HL-60/S4 (cell line): ENCODE measurements around the gene IL1R2.

Source experiments
- in situ Hi-C: fragments of 300-500 bp; cut with MboI; formaldehyde crosslinking; loops from 2 replicates; pipeline ENCODE4 v1.14.3; 2022; ENCODE audit warnings: low sequenced_read_pairs

Gene IL1R2

DNA sequence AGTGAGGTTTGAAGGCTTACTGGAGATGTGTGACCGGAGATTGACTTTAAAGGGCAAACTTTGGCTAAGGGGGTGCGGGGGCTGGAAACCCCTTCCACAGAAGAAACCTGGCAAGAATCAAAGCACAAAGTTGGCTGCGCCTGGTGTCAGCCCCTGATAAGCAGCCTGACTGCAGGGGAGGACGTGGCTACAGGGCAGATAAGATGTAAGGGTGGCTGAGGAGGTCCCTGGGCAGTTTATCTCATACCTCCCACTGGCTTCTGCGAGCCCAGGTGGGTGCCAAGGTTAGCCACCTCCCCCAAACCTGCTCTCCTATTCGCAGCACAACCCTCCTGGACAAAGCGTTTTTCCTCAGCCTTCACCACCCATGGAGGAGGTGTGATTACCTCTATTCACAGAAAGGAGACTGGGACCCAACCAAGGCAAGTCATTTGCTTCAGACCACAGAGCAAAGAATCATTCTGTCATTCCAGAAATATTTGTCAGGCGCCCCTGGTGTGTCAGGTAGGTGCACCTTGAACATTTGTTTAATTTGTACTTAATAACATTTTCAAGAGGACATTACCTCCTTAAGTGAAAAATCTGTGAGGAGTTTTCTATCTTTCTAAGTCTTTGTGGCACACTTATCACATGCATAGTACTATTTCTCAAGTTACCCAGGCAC lies 77.7 kb downstream of the IL1R2 start:
- in situ Hi-C loops: no loop called here

DNA sequence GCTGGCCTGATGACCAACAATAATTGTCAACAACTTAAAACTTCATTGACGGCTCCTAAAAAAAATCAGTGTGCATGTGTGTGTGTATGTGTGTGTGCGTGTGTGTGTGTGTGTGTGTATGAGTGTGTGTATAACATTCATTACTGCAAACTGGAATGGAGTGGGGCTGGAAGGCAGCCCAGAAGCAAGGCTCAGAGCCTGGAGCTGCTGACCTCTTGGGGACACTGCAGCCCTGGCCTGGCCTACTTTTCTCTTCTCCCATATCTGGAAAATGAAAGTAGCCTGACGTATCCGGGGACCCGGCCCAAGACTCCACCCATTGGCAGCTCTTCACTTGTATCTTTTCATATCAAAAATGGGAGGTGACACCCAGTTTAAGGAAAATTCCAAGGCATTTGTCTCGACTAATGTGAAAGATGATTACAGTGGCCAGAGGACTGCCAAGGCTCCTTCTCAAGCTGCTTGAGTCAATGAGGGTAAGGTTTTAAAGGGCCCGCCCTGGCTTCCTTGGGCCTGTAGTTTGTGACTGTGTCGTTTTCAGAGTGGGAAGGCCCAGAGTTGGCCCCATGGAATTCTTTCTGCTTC lies 78.4 kb downstream of the IL1R2 start:
- in situ Hi-C loops: no loop called here

DNA sequence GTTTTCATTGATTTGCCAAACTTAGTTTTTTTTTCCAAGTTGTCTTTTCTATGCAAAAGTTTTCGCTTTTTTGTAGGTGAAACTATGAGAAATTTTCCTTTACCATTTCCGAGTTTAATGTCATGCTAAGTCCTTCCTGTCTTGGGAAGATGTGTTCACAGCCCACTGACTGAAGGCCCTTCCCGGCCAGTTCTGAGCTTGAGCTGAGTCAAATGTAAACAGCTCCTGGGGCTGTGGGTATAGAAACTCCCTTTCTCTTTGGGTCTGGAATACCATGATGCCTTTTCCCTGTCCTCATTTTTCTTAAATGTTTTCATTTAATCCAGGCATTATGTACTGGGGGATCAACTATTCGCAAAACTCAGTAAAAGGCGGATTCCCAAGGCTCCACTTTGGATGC lies 81.0 kb downstream of the IL1R2 start:
- in situ Hi-C loops: no loop called here

DNA sequence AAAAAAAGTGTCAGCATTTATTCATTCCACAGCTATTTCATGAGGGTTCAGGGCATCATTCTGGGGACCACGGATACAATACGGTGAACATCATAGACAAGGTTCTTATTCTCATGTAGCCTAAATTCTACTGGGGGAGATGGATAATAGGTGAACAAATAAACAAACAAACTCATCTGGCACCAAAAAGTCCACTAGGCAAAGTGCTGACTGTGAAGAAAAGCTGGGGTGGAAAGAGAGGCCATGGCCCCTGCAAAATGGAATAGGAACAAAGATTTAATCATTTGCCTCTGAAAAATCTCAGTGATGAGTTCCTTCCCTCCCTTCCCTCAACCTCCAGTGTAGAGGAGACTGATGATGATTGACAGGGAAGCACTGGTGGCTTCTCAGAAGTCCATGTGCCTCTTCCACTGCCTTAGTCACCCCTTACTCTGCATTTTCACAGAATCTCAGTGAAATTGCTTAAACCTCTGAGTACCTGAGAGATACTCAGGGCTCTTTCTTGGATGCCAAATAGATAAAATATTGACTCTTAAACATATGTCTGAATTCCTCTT lies 81.5 kb downstream of the IL1R2 start:
- in situ Hi-C loops: no loop called here

DNA sequence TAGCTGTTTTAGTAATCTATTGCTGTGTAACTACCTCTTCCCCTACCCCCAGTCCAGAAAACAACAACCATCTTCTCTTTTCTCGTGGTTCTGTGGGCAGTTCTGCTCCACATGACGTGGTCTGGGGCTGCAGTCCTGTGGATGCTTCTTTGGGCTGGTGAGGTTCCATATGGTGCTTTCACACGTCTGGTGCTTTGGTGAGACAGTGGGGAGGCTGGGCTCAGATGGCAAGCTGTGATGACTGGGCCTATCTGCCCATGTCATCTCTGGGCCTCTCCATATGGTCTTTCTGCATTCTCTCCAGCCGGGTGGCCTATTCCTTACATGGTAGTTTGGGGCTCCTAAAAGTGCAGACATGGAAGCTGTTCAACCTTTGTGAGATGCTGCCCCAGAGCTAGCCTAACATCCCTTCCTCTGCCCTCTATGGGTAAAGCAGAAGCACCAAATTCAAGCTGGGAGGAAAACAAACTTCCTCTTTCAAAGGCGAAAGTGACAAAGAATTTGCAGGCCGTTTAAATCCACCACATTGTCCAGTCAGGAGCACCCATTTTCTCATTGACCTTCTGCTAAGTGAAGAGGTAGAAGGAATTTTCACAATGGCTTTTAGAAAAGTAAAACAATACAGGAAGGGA lies 82.5 kb downstream of the IL1R2 start:
- in situ Hi-C loops: no loop called here

DNA sequence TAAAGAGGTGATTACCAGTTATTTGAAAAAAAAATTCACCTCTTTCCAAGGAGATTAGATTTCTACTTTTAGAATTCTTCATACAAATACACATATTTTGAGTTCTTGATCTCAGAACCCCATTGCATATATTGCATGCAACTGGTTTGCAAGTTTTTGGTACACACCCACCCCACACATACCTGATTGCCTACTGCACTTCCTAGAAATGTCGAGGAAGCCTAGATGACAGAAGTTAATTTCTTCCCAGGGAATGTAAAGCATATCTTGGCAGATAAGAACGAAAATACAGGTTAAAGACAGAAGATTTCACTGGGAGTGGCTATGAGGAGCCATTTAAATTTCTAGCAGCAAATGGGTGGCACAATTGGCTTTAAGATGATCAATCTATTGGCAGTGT lies 83.7 kb downstream of the IL1R2 start:
- in situ Hi-C loops: no loop called here

DNA sequence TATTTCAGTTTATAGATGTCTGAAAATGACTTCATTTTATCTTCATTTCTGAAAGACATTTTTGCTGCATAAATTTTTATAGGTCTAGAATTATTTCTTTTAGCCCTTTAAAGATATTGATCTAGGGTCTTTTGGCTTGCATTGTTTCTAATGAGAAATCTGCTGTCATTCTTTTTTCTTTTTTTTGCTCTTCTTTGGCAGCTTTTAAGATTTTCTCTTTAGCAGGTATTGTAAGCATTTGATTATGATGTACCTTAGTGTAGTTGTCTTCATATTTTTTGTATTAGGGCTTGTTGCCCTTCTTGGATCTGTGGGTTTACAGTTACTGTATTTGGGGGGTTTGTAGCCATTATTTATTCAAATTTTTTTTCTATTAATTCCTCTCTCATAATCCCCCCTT lies 84.8 kb downstream of the IL1R2 start:
- in situ Hi-C loops: no loop called here
